Stimulated activated CD8-positive, alpha-beta memory T cell treated with anti-CD3 and anti-CD28 coated beads, Interleukin-4, amount 100 ng/mL, for 24 hours (primary cell): ENCODE results near the gene ZNF222.

Experiments used
- DNase-seq: peaks from one replicate; pipeline ENCODE4 v3.0.0-alpha.2; 2020; ENCODE audit warnings: low read depth

Gene ZNF222

GRCh38 chr19:44055870-44056269 lies 30.7 kb downstream of the ZNF222 start:
- no peak for DNase-seq

- DNase-seq = no peak
Observed at GRCh38 chr19:44059229-44059628, 34.0 kb downstream of the ZNF222 start.

- DNase-seq = no peak
Observed at GRCh38 chr19:44061038-44061437, 35.9 kb downstream of the ZNF222 start.

GRCh38 chr19:44066305-44066704 lies 41.1 kb downstream of the ZNF222 start:
- no peak for DNase-seq

- no peak for DNase-seq
Observed at GRCh38 chr19:44069415-44069814, 44.2 kb downstream of the ZNF222 start.

- peak; percentile 70 for DNase-seq
Observed at GRCh38 chr19:44071824-44072542, 46.8 kb downstream of the ZNF222 start, which contains the start of gene ZNF284. Gene ZNF284, plus strand, starts transcription at chr19:44072159. Its CDS starts 4,231 bp downstream, at chr19:44076390.

GRCh38 chr19:44072543-44073401 lies 47.6 kb downstream of the ZNF222 start:
- no peak for DNase-seq

GRCh38 chr19:44076325-44076724 lies 51.1 kb downstream of the ZNF222 start:
- DNase-seq = no peak
